22Rv1 (cell line): Measurements from ENCODE around the gene PARVB.

ENCODE experiments used
- H3K27ac ChIP-seq: fragments of 450-650 bp; 2 replicates; pipeline ENCODE4 v1.5.1; 2017
- CTCF ChIP-seq: fragments of 450-650 bp; IDR thresholded peaks from 2 replicates; pipeline ENCODE4 v1.5.1; 2017; ENCODE audit warnings: mild to moderate bottlenecking
- ZFX ChIP-seq: fragments of 450-650 bp; IDR thresholded peaks from 2 replicates; pipeline ENCODE4 v1.6.1; 2017; ENCODE audit warnings: antibody characterized with exemption, borderline replicate concordance

PARVB gene

GRCh38 chr22:44142421-44143104 is 118.5 kb downstream of the PARVB start:
- H3K27ac ChIP-seq: no peak overlapping the region
- no peak for TF ChIP-seq ZFX
- no peak for TF ChIP-seq CTCF

GRCh38 chr22:44143105-44143474 is 119.0 kb downstream of the PARVB start:
- TF ChIP-seq CTCF (no peak), ZFX (no peak)
- no peak overlapping the region for H3K27ac ChIP-seq

GRCh38 chr22:44143579-44143978 is 119.5 kb downstream of the PARVB start:
- TF ChIP-seq ZFX (no peak), CTCF (no peak)
- H3K27ac ChIP-seq: no peak overlapping the region

GRCh38 chr22:44144046-44144569 is 120.0 kb downstream of the PARVB start:
- no peak for TF ChIP-seq CTCF
- TF ChIP-seq ZFX: no peak
- no peak overlapping the region for H3K27ac ChIP-seq

GRCh38 chr22:44145544-44145943 is 121.4 kb downstream of the PARVB start:
- TF ChIP-seq CTCF (no peak), ZFX (no peak)
- no peak overlapping the region for H3K27ac ChIP-seq

GRCh38 chr22:44146088-44146861 is 122.2 kb downstream of the PARVB start:
- H3K27ac ChIP-seq: no peak overlapping the region
- no peak for TF ChIP-seq CTCF
- no peak for TF ChIP-seq ZFX

GRCh38 chr22:44147008-44147645 is 123.0 kb downstream of the PARVB start:
- no peak overlapping the region for H3K27ac ChIP-seq
- TF ChIP-seq CTCF (no peak), ZFX (no peak)
